IPS-20b (cell line): ENCODE results near the gene GSE1.

Experiments
- H3K27ac ChIP-seq: one replicate; pipeline ENCODE4 v1.5.1; 2013; ENCODE audit warnings: low read length
- H3K27me3 ChIP-seq: 2 replicates; pipeline ENCODE4 v1.6.1; 2013; ENCODE audit warnings: mild to moderate bottlenecking, low read length, inconsistent platforms; ENCODE audit not compliant: insufficient read depth
- H3K36me3 ChIP-seq: 2 replicates; pipeline ENCODE4 v1.6.1; 2013; ENCODE audit warnings: low read depth, mild to moderate bottlenecking, inconsistent platforms, low read length, moderate library complexity; ENCODE audit not compliant: insufficient read depth
- H3K4me1 ChIP-seq: 2 replicates; pipeline ENCODE4 v1.6.1; 2013; ENCODE audit warnings: mild to moderate bottlenecking, control low read depth, inconsistent platforms, low read length, moderate library complexity; ENCODE audit not compliant: insufficient read depth
- H3K4me3 ChIP-seq: 2 replicates; pipeline ENCODE4 v1.5.1; 2013; ENCODE audit warnings: mild to moderate bottlenecking, low read length, inconsistent platforms
- H3K9ac ChIP-seq: 2 replicates; pipeline ENCODE4 v1.6.1; 2013; ENCODE audit warnings: low read depth, mild to moderate bottlenecking, inconsistent platforms, low read length, moderate library complexity
- H3K9me3 ChIP-seq: 2 replicates; pipeline ENCODE4 v1.6.1; 2013; ENCODE audit warnings: mild to moderate bottlenecking, low read depth, low read length, inconsistent platforms; ENCODE audit not compliant: insufficient read depth

The GSE1 gene

DNA sequence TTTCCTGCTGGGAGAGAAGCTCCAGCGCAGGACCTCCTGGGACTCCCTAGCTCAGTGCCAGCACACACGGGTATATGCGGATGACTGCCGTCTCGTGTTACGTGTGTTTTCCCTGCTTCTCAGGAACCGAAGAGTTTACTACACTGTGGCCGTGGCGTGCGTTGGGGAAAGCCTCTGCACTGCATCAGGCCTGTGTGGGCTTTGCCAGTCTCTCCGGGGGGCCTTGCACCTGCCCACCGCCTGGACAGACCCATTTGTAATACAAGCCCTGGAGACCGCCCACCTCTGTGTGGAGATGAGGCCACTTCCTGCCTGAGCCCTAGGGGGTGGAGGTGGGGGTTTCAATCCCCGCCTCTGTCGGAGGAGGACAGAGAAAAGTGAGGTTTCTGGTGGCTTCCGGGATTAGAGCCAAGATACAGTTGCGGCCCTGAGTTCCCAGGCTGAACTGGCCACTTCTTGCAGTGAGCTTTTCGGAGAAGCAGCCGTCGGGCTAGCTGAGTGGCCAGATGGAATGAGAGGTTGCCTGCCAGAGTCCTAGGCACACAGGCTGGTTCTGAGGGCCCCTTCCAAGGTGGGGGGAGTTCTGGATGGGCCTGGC is 43.4 kb upstream of the GSE1 start:
- H3K4me1 ChIP-seq: peaks cover 38% of the 10 kb centered on the region
- H3K9me3 ChIP-seq: no peaks in the 10 kb centered on the region
- peak overlapping the region; percentile 57; the same call in 1 of the 2 replicates for H3K9ac ChIP-seq
- H3K27ac ChIP-seq: peak overlapping the region; percentile 51
- H3K36me3 ChIP-seq: no peaks in the 10 kb centered on the region
- H3K4me3 ChIP-seq: peak overlapping the region; percentile 25; the same call in 1 of the 2 replicates
- H3K27me3 ChIP-seq: peaks cover 8% of the 10 kb centered on the region; the same call in 1 of the 2 replicates

DNA sequence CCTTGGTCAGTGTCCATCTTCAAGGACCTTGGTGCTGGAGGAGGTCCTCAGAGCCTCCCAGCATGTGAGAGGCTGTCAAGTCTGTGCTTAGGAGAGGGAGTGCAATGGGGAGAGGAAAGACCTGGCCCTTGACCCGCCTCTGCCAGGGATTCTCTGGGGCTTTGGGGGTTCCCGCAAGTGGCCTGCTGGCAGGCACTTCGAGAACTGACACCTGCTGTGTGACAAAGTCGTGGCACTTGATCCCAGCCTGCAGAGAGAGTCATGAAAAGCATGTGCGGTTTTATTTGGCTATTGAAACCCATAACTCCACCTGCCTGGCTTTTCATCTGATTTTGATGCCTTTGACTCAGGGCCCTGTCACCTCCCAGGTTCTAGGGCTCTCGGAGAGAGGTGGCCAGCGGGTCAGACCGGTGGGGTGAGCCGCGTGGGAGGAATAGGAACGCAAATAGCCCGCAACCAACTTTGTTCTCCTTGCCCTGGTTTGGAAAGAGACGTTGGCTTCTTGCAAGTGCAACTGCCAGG is 42.8 kb upstream of the GSE1 start:
- H3K4me3 ChIP-seq: peak overlapping the region; percentile 25; the same call in 1 of the 2 replicates
- H3K9me3 ChIP-seq: no peaks in the 10 kb centered on the region
- peaks cover 14% of the 10 kb centered on the region; the same call in 1 of the 2 replicates for H3K27me3 ChIP-seq
- peak overlapping the region; percentile 57; the same call in 1 of the 2 replicates for H3K9ac ChIP-seq
- peaks cover 44% of the 10 kb centered on the region for H3K4me1 ChIP-seq
- H3K27ac ChIP-seq: peak overlapping the region; percentile 51
- no peaks in the 10 kb centered on the region for H3K36me3 ChIP-seq

DNA sequence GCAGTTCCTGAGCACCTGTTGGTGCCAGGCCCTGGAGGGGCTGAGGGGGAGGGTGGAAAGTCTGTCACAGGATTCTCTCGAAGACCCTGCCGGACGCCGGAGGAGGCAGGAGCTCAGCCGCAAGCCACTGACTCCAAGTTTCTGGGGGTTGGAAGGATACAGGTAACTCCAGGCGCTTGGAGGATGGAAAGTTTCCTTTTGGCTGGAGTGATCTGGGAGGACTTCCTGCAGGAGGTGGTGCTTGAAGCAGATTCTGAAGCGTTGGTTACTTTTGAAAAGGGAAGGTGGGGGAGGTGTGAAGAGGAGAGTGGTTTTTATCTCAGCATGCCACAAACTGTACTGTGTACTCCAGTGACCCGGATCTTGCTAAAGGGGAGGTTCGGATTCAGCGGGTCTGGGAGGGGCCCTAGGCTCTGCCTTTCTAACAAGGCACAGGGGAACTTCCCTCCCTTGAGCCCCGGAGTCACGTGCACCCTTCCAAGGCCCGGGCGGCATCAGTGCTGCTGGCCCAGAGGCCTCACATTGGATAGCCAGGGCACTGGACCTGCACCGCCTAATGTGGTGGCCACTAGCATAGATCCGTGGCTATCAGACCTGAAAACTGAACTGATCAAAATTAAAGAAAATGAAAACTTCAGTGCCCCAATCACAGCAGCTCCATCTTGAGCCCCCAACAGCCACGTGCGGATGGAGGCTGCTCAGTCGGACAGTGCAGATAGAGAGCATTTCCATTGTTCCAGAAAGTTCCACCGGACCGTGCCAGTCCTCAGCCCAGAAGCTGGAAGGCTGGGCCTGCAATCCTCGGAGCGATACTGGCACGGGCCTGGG is 42.2 kb upstream of the GSE1 start:
- Histone ChIP-seq H3K4me1 (peaks cover 50% of the 10 kb centered on the region), H3K4me3 (no peak overlapping the region), H3K9me3 (no peaks in the 10 kb centered on the region), H3K27ac (no peak overlapping the region), H3K9ac (peak overlapping the region; percentile 57; the same call in 1 of the 2 replicates), H3K36me3 (no peaks in the 10 kb centered on the region), H3K27me3 (peaks cover 21% of the 10 kb centered on the region; the same call in 1 of the 2 replicates)

DNA sequence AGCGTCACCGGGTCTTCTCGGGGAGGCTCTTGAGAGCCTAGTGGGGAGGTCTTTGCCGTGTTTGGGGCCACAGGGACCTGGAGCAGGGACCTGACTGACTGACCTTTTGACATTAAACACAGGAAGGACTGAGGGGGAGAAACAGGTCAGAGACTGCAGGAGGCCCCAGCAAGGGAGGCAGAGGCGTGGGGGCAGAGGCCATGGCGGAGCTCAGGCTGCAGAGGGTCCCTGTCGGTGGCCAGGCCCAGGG is 41.6 kb upstream of the GSE1 start:
- peaks cover 26% of the 10 kb centered on the region; the same call in 1 of the 2 replicates for H3K27me3 ChIP-seq
- no peaks in the 10 kb centered on the region for H3K36me3 ChIP-seq
- H3K4me3 ChIP-seq: no peak overlapping the region
- no peak overlapping the region for H3K9ac ChIP-seq
- H3K4me1 ChIP-seq: peaks cover 53% of the 10 kb centered on the region
- H3K9me3 ChIP-seq: no peaks in the 10 kb centered on the region
- H3K27ac ChIP-seq: no peak overlapping the region

DNA sequence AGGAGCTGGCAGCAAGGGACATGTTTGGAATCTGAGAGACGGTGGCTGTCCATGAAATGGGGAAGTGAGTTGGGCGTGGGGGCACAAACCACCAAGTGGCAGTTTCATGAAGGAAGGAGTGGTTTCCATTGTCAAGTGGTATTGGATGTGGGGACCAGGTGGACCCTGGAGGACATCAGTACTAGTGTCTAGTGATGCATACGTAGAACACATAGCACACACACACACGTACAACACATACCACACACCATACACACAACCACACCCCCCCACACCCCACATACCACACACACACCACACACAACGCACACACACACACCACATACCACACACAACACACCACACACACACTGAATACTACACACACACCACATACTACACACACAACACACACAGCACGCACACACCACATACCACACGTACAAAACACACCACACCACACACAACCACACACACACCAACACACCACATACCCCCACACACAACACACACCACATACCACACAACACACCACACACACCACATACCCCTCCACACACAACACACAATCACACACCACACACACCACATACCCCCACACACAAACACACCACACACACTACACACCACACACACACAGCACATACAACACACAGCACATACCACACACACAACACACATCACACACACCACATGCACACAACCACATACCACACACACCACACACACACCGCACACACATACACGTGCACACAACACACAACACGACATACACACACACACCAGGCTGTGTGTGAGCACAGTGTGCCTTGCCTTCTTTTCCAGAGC is 41.1 kb upstream of the GSE1 start:
- H3K27me3 ChIP-seq: peaks cover 31% of the 10 kb centered on the region; the same call in 1 of the 2 replicates
- H3K27ac ChIP-seq: no peak overlapping the region
- H3K36me3 ChIP-seq: no peaks in the 10 kb centered on the region
- peaks cover 56% of the 10 kb centered on the region for H3K4me1 ChIP-seq
- H3K9me3 ChIP-seq: no peaks in the 10 kb centered on the region
- no peak overlapping the region for H3K9ac ChIP-seq
- no peak overlapping the region for H3K4me3 ChIP-seq

DNA sequence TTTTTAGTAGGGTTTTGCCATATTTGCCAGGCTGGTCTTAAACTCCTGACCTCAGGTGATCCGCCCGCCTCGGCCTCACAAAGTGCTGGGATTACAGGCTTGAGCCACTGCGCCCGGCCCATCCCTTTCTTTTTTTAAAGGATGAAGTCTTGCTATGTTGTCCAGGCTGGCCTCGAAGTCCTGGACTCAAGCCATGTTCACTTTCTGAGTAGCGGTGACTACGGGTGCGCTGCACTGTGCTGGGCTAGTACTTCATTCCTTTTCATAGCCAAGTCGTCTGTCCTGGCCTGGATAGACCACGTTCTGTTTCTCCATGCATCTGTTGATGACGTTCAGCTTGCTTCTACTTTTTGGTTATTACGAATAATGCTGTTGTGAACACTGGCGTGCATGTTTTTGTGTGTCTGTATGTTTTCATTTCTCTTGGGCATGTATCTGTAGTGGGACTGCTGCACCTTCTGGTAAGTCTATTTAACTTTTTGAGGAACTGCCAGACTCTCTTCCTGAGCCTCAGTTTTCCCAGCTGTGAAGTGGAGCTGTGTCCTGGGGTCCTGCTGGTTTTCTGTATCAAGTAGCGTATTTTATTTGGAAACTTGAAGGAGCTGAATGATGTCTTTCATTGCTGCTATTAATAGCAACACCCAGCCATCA is 40.0 kb upstream of the GSE1 start:
- Histone ChIP-seq H3K27ac (no peak overlapping the region), H3K9ac (no peak overlapping the region), H3K4me1 (peaks cover 65% of the 10 kb centered on the region), H3K9me3 (no peaks in the 10 kb centered on the region), H3K36me3 (no peaks in the 10 kb centered on the region), H3K4me3 (no peak overlapping the region), H3K27me3 (peaks cover 43% of the 10 kb centered on the region; the same call in 1 of the 2 replicates)

DNA sequence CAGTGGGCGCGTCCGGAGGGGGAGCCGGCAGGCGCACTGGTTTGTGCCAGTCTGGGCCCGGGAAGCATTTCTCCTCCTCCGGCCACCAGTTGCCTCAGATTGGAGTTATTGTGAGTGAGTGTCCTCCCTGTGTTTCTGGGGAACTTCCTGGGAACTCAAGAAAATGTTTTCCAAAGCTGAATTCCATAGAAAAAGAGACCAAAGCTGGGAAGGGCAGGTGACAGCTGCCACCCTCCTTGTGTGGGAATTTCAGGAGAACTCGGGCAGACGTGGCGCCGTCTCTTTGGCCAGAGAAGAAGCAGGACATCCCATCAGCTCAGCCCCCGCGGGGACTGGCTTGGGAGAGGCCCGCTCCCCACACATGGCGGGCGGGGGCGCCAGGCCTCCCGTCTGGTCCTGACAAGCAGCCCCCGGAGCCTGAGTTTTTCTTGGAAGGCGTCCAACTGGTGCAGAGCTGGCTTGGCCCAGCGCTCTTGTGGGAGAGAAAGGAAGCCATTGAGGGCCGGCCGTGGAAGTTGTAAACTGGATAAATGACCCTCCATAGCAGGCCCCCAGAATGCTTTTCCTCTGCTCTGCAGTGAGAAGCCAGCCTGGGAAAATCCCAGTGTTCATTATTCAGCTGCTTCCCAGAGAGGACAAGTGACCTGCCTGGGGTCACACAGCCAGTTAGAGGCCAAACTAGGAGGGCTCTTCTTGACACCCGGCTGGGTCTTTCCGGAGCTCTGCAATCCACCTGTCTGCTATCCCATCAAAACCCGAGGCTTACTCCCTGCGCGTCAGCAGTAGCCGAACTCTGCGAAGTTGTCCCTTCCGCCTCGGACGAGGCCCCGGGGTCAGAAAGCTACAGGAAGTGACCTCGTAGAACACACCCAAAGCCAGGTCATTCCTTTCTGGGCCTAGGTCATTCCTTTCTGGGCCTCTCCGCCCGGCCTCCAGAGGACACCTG is 39.2 kb upstream of the GSE1 start:
- H3K9me3 ChIP-seq: no peaks in the 10 kb centered on the region
- H3K27me3 ChIP-seq: peaks cover 50% of the 10 kb centered on the region; the same call in 1 of the 2 replicates
- H3K36me3 ChIP-seq: no peaks in the 10 kb centered on the region
- H3K9ac ChIP-seq: no peak overlapping the region
- no peak overlapping the region for H3K27ac ChIP-seq
- H3K4me3 ChIP-seq: no peak overlapping the region
- peaks cover 64% of the 10 kb centered on the region for H3K4me1 ChIP-seq

DNA sequence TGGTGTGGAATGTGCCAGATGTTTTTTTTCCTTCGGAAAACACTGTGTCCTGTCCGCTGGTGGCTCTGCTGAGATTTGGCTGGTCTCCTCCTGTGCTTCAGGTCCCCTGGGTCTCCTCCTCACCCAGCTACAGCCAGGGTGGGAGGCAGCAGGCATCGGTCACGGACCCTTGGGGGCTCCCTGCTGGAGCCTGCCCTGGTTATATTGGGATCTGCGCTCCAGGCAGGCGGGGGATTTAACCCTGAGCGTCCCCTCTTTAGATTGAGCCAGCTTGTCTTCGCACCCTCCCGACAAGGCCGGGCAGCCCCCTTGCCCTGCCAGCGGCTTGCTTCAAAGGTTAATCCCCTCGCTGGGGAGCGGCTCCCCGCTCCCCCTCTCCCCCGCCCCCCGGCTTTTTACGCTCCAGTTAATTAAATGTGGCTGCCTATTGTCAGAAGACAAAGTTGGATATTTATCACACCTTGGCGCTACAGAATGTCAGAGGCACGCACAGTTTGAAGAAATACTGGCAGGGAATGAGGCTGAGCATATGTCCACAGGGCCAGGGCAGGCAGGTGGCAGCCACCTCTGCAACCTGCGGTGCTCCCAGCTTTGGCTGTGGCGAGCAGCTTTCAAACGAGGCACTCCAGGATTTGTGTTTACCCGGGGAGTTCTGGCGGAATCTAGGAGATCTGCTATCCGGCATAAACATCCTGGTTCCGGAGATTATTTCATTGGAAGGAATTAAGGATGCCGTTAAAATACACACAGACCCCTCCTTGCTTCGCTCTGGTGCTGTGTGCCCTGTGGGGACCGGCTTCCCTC is 38.2 kb upstream of the GSE1 start:
- Histone ChIP-seq H3K36me3 (no peaks in the 10 kb centered on the region), H3K4me1 (peaks cover 60% of the 10 kb centered on the region), H3K27me3 (peaks cover 55% of the 10 kb centered on the region; the same call in 1 of the 2 replicates), H3K27ac (no peak overlapping the region), H3K4me3 (no peak overlapping the region; the same call in 1 of the 2 replicates), H3K9ac (no peak overlapping the region), H3K9me3 (no peaks in the 10 kb centered on the region)

DNA sequence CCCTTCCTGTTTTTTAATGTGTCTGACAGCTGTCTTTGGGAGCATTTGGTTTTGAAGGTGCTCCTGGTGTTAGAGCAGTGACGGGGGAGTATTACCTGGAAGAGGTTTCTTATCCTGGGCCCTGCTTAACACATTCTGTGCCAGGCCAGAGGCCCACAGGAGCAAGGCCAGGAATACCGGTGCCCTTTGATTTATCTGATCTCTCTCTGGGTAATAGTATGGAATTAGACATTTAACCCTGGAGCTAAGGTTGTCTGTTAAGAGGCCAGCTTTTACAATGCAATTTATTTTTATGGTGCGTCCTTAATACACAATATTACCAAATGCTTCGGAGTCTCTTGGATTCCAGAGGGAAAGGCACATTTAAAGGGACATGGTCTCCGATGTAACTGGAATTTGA is 37.2 kb upstream of the GSE1 start:
- no peak overlapping the region for H3K4me3 ChIP-seq
- peaks cover 66% of the 10 kb centered on the region; the same call in 1 of the 2 replicates for H3K27me3 ChIP-seq
- peaks cover 60% of the 10 kb centered on the region for H3K4me1 ChIP-seq
- no peak overlapping the region for H3K27ac ChIP-seq
- H3K9ac ChIP-seq: no peak overlapping the region
- H3K9me3 ChIP-seq: no peaks in the 10 kb centered on the region
- H3K36me3 ChIP-seq: no peaks in the 10 kb centered on the region

DNA sequence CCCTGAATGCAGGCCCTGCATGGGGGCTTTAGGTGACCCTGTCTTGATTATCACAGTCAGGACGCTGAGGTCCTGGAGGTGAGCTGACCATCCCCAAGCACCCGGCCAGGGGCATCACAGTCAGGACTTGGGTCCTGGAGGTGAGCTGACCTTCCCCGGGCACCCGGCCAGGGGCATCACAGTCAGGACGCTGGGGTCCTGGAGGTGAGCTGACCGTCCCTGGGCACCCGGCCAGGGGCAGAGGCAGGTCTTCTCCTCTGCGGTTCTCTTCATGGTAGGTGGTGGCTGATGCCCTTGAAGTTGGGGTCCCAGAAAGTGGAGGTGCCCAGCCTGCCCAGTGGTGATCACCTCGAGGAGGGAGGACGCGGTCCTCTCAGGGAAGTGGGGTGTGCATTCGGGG is 36.2 kb upstream of the GSE1 start:
- Histone ChIP-seq H3K4me1 (peaks cover 62% of the 10 kb centered on the region), H3K9ac (no peak overlapping the region), H3K36me3 (no peaks in the 10 kb centered on the region), H3K27me3 (peaks cover 76% of the 10 kb centered on the region), H3K27ac (no peak overlapping the region), H3K9me3 (no peaks in the 10 kb centered on the region), H3K4me3 (no peak overlapping the region)
